Pancreas (tissue), 10 donors: ENCODE results near the gene KRT16. TPM values are rescaled to one million over a fixed set of nuclear protein-coding genes. Genes with fewer than 3 reads are reported as not detected.

Experiments
- ATAC-seq, 4 donors: fragments of 200-7000 bp; cut with Tn5 transposase; one replicate each; pipeline versions ENCODE4 v1.8.0 to v1.9.1; 2020; ENCODE audit warnings: mild to moderate bottlenecking in 4 of 4, moderate library complexity in 4 of 4
- DNase-seq, 6 donors: peaks; one replicate each; pipeline ENCODE4 v3.0.0-alpha.2; 2020
- FAIRE-seq: peaks from 2 replicates; lab custom pipeline; 2012; peaks lifted over from hg19 to GRCh38; lab: Jason Lieb, UNC
- H3K27ac ChIP-seq, 4 donors: fragments of 200-600 bp; sonication (generic); 1 replicate in 3 of 4; 2 replicates in 1 of 4; pipeline versions ENCODE4 v1.5.0 to v1.8.0; 2020
- H3K27me3 ChIP-seq, 4 donors: fragments of 200-600 bp; one replicate each; pipeline ENCODE4 v1.8.0; 2021
- H3K36me3 ChIP-seq, 3 donors: fragments of 200-600 bp; sonication (generic) in 1 of 3; one replicate each; pipeline versions ENCODE4 v1.5.0 to v1.8.0; 2020 to 2021
- H3K4me1 ChIP-seq, 3 donors: fragments of 200-600 bp; one replicate each; pipeline ENCODE4 v1.8.0; 2021
- H3K4me3 ChIP-seq, 4 donors: fragments of 200-600 bp; sonication (generic) in 2 of 4; one replicate each; pipeline versions ENCODE4 v1.5.0 to v1.8.0; 2020 to 2021
- H3K9me3 ChIP-seq, 4 donors: fragments of 200-600 bp; one replicate each; pipeline ENCODE4 v1.8.0; 2021
- WGBS, 2 donors: extraction: QIAGEN DNeasy Blood & Tissue Kit; methylation state at CpG; one replicate each; pipeline ENCODE4 v1.1.7; 2013; 5-methylcytosine and 5-hydroxymethylcytosine counted together
- intact Hi-C, 3 donors: fragments of 100-400 bp; cut with DNase I; formaldehyde crosslinking; loops; one replicate each; pipeline versions ENCODE4 v1.11.1 to v1.14.2; 2022
- polyA plus RNA-seq, 2 donors: library from polyadenylated mRNA; stranded (reverse); fragments of 200-250 nt; gene quantifications; one replicate each; pipeline ENCODE4 v1.2.3, GENCODE V29; 2013
- total RNA-seq, 6 donors: library from RNA; stranded (reverse); fragmentation: NEBNext Ultra II Directional in 4 of 6; extraction: Animal tissue kit (Norgen Biotek cat#: 25700) in 4 of 6; gene quantifications; one replicate each; pipeline versions ENCODE4 v1.2.1 to v1.2.4, GENCODE V29; 2021 to 2023
- TF ChIP-seq, protein P1 (sequence below), 4 donors: fragments of 200-600 bp; sonication (generic) in 3 of 4; IDR thresholded peaks; one replicate each; pipeline versions ENCODE4 v1.5.0 to v1.8.0; 2021; ENCODE audit warnings: antibody characterized with exemption in 4 of 4
- donor health status: healthy with polysubstance abuse.
- donor health status: DM: no; HTN: no; CAD: no; lungs with moderate emphysema.
- donor health status: DM: no; HTN: no; CAD: no.
- donor health status: control.
- donor health status: control.
- donor health status: Bipolar disorder and iron deficiency.
- donor health status: DM: yes; HTN: yes; CAD: no.
- donor health status: DM: no; HTN: no; CAD: no.
- donor health status: DM: no; HTN: no; CAD: no.
- donor health status: DM: yes; HTN: yes; CAD: no.

The KRT16 gene
- total and polyA plus RNA-seq, 8 donors: 0.05 to 0.61 (median 0.24) TPM; not detected in 4

GRCh38 chr17:41602524-41602923, 10.0 kb downstream of the KRT16 start:
- intact Hi-C loops: no loop called here
- H3K4me3 ChIP-seq: no peak overlapping the region

GRCh38 chr17:41600318-41600717, 12.2 kb downstream of the KRT16 start:
- no peaks in the 10 kb centered on the region for H3K36me3 ChIP-seq

More at GRCh38 chr17:41602524-41602923, 10.0 kb downstream of the KRT16 start:
- Histone ChIP-seq H3K36me3 (no peaks in the 10 kb centered on the region), H3K27ac (no peak overlapping the region), H3K4me1 (no peaks in the 10 kb centered on the region), H3K9me3 (no peaks in the 10 kb centered on the region), H3K27me3 (peaks cover 0 to 4% (median 0%) of the 10 kb centered on the region in 4 donors)
- 49 to 68% methylated on average over 2 of the region's 2 CpGs for WGBS, 2 donors
- no peak for DNase-seq
- ATAC-seq: no peak
- TF ChIP-seq, protein P1, sequence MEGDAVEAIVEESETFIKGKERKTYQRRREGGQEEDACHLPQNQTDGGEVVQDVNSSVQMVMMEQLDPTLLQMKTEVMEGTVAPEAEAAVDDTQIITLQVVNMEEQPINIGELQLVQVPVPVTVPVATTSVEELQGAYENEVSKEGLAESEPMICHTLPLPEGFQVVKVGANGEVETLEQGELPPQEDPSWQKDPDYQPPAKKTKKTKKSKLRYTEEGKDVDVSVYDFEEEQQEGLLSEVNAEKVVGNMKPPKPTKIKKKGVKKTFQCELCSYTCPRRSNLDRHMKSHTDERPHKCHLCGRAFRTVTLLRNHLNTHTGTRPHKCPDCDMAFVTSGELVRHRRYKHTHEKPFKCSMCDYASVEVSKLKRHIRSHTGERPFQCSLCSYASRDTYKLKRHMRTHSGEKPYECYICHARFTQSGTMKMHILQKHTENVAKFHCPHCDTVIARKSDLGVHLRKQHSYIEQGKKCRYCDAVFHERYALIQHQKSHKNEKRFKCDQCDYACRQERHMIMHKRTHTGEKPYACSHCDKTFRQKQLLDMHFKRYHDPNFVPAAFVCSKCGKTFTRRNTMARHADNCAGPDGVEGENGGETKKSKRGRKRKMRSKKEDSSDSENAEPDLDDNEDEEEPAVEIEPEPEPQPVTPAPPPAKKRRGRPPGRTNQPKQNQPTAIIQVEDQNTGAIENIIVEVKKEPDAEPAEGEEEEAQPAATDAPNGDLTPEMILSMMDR (IDR thresholded peaks at IDR 0.05): no peak
- FAIRE-seq: no peak

GRCh38 chr17:41599680-41600079, 12.9 kb downstream of the KRT16 start:
- FAIRE-seq (no peak), ATAC-seq (no peak), DNase-seq (no peak)
- Histone ChIP-seq H3K27ac (no peak overlapping the region), H3K9me3 (no peaks in the 10 kb centered on the region), H3K4me3 (no peak overlapping the region), H3K36me3 (no peaks in the 10 kb centered on the region), H3K27me3 (peaks cover 0 to 4% (median 0%) of the 10 kb centered on the region in 4 donors), H3K4me1 (no peaks in the 10 kb centered on the region)
- TF ChIP-seq, protein P1 (IDR thresholded peaks at IDR 0.05): no peak
- 58 to 78% methylated on average over 1 of the region's 1 CpG for WGBS, 2 donors
- intact Hi-C loops: no loop called here

More at GRCh38 chr17:41600318-41600717, 12.2 kb downstream of the KRT16 start:
- Histone ChIP-seq H3K4me3 (no peak overlapping the region), H3K27me3 (peaks cover 0 to 4% (median 0%) of the 10 kb centered on the region in 4 donors), H3K9me3 (no peaks in the 10 kb centered on the region), H3K27ac (no peak overlapping the region), H3K4me1 (no peaks in the 10 kb centered on the region)
- 67 to 75% methylated on average over 4 of the region's 4 CpGs for WGBS, 2 donors
- DNase-seq: no peak
- ATAC-seq: no peak
- FAIRE-seq: no peak
- TF ChIP-seq, protein P1 (IDR thresholded peaks at IDR 0.05): no peak
- intact Hi-C loops: no loop called here

DNA sequence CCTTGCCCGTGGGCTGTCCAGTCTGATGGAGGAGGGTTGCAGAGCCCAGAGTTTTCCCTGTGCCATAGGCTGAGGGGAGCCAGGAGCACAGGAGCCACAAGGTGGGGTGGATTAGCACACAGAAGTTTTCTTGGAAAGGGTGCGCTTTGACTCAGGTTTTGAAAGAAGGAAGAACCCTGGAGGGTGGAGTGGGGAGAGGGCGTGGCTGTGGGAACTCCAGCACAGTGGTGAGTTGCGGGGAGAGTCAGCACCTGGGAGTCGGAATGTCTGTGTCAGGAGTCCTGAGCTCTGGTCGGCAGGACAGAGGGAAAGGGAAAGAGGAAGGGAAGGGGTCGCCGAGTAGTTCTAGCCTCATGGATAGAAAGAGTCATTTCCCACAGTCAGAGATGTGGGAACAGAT, 17.0 kb downstream of the KRT16 start:
- no peaks in the 10 kb centered on the region for H3K27me3 ChIP-seq
- no peaks in the 10 kb centered on the region for H3K36me3 ChIP-seq
- ATAC-seq: no peak
- FAIRE-seq: no peak
- H3K27ac ChIP-seq: no peak overlapping the region
- no peak for DNase-seq
- TF ChIP-seq, protein P1 (IDR thresholded peaks at IDR 0.05): no peak
- no peak overlapping the region for H3K4me3 ChIP-seq
- 55 to 60% methylated on average over 8 of the region's 8 CpGs for WGBS, 2 donors
- no peaks in the 10 kb centered on the region for H3K4me1 ChIP-seq
- intact Hi-C loops: no loop called here
- no peaks in the 10 kb centered on the region for H3K9me3 ChIP-seq

DNA sequence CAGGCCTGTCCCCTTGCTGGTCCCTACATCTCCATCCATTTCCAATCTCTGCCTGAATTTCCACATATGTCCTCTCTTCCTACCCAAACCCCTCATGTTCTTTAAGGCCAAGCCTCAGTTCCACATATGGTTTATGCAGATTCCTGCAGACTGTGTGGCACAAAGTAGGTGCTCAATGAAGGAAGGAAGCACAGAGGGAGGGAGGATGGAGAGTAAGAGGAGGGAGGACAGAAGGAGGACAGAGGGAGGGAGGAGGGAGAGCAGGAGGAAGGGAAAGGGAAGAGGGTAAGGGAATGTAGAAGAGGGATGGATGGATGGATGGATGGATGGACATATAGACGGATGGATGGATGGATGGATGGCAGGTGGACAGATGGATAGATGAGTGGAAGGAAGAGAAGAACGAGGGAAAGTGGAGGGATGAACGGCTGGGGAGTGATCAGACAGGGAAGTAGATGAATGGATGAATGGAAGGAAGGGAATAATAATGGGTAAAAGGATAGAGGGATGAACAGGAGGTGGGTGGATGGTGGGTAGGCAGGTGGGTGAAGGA, 18.1 kb downstream of the KRT16 start:
- Histone ChIP-seq H3K9me3 (no peaks in the 10 kb centered on the region), H3K4me1 (no peaks in the 10 kb centered on the region), H3K27me3 (no peaks in the 10 kb centered on the region), H3K4me3 (no peak overlapping the region), H3K27ac (no peak overlapping the region), H3K36me3 (no peaks in the 10 kb centered on the region)
- WGBS, 2 donors: 20 to 74% methylated on average over 3 of the region's 3 CpGs
- TF ChIP-seq, protein P1 (IDR thresholded peaks at IDR 0.05): no peak
- intact Hi-C loops: no loop called here
- DNase-seq: no peak
- ATAC-seq: no peak
- FAIRE-seq: no peak
